PFSK-1 (cell line): Measurements from ENCODE around the gene IL10RA.

Source experiments
- FOXP2 ChIP-seq: optimal IDR thresholded peaks from 2 replicates; pipeline ENCODE3; 2011; ENCODE audit warnings: borderline replicate concordance, control low read depth, inconsistent platforms; ENCODE audit not compliant: insufficient read depth; ENCODE audit errors: extremely low read length, extremely low read depth
- POLR2AphosphoS5 ChIP-seq: IDR thresholded peaks from 2 replicates; pipeline ENCODE4 v1.6.1; 2012; ENCODE audit warnings: low read depth, mild to moderate bottlenecking, control low read depth, low read length, moderate library complexity
- REST ChIP-seq, 2 experiments: IDR thresholded peaks; 2 replicates each; pipeline versions ENCODE4 v1.6.1 to v1.8.0; 2011 to 2012; ENCODE audit warnings: low read depth in 2 of 2, low read length in 2 of 2, control low read depth in 1 of 2, inconsistent platforms in 1 of 2, mild to moderate bottlenecking in 1 of 2, moderate library complexity in 1 of 2; ENCODE audit not compliant: insufficient read depth in 1 of 2
- SIN3A ChIP-seq: IDR thresholded peaks from 2 replicates; pipeline ENCODE4 v1.6.1; 2012; ENCODE audit warnings: mild to moderate bottlenecking, low read length, moderate library complexity, borderline replicate concordance; ENCODE audit not compliant: insufficient read depth
- TAF1 ChIP-seq: IDR thresholded peaks from 2 replicates; pipeline ENCODE4 v1.6.1; 2012; ENCODE audit warnings: low read length, control low read depth, borderline replicate concordance; ENCODE audit not compliant: insufficient read depth

IL10RA gene

DNA sequence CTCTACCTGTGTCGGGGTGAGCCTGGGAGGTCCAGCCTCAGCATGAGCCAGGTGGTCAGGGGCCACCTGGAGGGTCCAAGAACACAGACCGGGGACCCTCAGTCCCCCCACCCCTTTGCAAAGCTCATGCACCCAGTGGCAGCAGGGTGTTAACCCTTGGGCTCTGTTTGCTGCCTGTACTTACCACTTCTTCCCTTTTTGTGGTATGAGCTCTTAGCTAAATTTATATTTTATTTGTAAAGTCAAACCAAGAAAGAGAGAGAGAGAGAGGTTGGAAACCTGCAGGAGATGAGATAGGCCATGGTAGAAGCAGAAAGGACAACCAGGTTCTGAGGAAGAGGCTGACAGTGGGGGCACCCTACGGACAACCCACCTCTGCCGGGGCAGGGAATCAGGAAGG, 29.9 kb downstream of the IL10RA start:
- TF ChIP-seq TAF1 (no peak), REST (IDR thresholded peaks at IDR 0.05; ENCODE audit: insufficient read depth in 1 of 2, low read depth in 2 of 2, low read length in 2 of 2) (no peak), FOXP2 (no peak)

DNA sequence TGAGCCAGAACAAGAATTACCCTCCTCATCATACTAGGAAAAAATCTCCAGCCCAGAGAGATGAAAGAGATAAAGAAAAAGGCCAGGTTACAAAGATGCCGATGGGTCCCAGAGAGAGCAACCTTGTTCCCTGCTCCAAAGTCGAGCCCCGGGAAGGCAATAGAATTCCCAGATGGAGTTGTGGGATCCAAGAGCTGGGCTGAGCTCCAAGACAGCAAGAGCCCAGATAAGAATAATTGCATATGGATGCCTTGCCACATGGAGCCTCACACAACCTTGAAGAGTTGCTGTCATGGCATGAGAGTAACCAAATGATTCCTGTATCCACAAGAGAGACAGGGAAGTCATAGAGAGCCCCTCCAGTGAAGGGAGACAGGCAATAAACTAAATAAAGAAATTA, 30.9 kb downstream of the IL10RA start:
- TF ChIP-seq SIN3A: no peak

- TF ChIP-seq REST (IDR thresholded peaks at IDR 0.05; ENCODE audit: insufficient read depth in 1 of 2, low read depth in 2 of 2, low read length in 2 of 2) (no peak), TAF1 (no peak), FOXP2 (no peak), SIN3A (no peak), POLR2AphosphoS5 (no peak)
Measured at GRCh38 chr11:118017631-118018315, 31.6 kb downstream of the IL10RA start.

- TF ChIP-seq POLR2AphosphoS5 (no peak), REST (IDR thresholded peaks at IDR 0.05; ENCODE audit: insufficient read depth in 1 of 2, low read depth in 2 of 2, low read length in 2 of 2) (no peak), TAF1 (no peak), FOXP2 (no peak), SIN3A (no peak)
Measured at GRCh38 chr11:118018401-118018800, 32.2 kb downstream of the IL10RA start.

GRCh38 chr11:118021146-118021545, 35.0 kb downstream of the IL10RA start:
- TF ChIP-seq SIN3A: no peak
- TF ChIP-seq FOXP2: no peak
- TF ChIP-seq TAF1: no peak
- no peak for TF ChIP-seq REST (IDR thresholded peaks at IDR 0.05; ENCODE audit: insufficient read depth in 1 of 2, low read depth in 2 of 2, low read length in 2 of 2)
- no peak for TF ChIP-seq POLR2AphosphoS5
